ENCODE data around the gene LIMS2. TPM values are rescaled to one million over a fixed set of nuclear protein-coding genes. Genes with fewer than 3 reads are reported as not detected.
A peak's percentile ranks its signal among the peaks of the same experiment; 100 is the strongest.

The LIMS2 gene
- polyA plus RNA-seq, 4 donors = 9.4 to 21.8 (median 16.2) TPM

DNA sequence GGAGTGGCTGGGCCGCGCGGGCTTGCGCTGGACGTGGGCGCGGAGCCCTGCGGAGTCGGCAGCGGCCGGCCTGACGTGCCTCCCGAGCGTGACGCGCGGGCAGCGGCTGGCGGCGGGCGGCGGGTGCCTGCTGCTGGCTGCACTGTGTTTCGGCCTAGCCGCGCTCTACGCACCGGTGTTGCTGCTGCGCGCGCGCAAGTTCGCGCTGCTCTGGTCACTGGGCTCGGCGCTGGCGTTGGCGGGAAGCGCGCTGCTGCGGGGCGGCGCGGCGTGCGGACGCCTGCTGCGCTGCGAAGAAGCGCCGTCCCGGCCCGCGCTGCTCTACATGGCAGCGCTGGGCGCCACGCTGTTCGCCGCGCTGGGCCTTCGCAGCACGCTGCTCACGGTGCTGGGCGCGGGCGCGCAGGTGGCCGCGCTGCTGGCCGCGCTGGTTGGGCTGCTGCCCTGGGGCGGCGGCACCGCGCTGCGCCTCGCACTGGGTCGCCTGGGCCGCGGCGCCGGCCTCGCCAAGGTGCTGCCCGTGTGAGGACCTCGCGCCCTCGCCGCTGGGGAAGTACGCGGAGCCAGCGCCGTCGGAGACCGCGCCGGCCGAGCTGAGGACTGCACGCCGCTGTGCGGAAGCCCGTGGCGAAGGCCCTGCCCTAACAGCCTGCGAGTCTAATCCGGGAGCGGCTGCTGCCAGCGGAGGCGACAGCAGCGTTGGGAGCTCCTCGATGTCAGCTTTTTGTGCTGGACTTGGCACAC lies 26.5 kb upstream of the LIMS2 start:
- DNase-seq (ENCODE audit: low read depth in 4 of 4, low spot score in 3 of 4) = peak in 3 of 4 donors; percentile 48 to 64 (median 59)

DNA sequence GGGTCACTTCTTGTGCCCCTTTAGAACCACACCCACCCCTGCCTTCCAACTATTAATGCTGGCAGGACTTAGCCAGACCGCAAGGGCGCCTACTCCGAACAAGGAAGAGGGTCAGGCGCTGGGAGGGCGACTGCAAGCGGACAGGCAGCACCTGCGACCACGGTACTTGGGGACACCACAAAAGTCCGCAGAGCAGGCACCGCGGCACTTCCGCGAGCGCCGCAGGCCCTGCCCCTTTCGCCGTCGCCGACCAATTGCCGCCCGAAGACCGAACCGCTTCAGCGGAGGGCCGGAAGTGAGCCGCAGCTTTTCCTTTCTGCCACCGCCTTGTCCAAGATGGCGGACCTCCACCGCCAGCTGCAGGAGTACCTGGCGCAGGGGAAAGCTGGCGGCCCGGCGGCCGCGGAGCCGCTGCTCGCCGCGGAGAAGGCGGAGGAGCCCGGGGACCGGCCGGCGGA lies 25.9 kb upstream of the LIMS2 start, which contains the start of gene SFT2D3:
Gene SFT2D3 (plus strand): TSS at position 305 of the 458 bp plus-strand sequence. CDS start 32 bp downstream, at position 337.
- DNase-seq (ENCODE audit: low read depth in 4 of 4, low spot score in 3 of 4) = peak; percentile 78 to 82 (median 78)

DNA sequence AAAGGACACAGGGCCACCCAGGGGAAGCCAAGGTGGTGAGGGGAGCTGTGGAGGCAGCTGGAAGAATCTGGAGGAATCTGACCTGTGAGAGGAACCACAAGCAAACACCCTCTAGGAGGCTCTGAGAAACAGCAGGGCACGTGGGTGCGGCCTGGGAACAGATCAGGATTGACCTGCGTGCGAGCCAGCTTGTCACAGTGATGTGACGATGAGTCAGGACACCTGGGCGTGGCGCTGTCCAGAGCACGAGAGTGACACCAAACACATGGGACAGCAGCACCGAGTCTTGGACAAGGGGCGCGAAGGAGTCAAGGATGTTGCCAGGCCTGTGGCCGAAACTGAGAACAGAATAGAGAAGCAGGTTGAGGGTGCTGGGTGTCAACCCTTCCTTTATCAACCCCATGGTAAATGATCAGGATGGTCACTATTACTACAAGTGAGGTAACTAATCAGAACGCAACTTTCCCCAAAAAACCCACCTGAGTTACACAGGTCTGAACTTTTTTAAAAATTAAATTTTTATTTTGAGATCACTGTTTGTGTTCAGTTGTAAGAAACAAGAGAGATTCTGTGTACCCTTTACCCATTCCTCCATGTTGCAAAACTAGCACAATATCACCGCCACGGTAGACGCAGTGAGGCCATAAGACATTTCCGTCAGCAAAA lies 25.3 kb upstream of the LIMS2 start:
- no peak for DNase-seq (ENCODE audit: low read depth in 4 of 4, low spot score in 3 of 4)

DNA sequence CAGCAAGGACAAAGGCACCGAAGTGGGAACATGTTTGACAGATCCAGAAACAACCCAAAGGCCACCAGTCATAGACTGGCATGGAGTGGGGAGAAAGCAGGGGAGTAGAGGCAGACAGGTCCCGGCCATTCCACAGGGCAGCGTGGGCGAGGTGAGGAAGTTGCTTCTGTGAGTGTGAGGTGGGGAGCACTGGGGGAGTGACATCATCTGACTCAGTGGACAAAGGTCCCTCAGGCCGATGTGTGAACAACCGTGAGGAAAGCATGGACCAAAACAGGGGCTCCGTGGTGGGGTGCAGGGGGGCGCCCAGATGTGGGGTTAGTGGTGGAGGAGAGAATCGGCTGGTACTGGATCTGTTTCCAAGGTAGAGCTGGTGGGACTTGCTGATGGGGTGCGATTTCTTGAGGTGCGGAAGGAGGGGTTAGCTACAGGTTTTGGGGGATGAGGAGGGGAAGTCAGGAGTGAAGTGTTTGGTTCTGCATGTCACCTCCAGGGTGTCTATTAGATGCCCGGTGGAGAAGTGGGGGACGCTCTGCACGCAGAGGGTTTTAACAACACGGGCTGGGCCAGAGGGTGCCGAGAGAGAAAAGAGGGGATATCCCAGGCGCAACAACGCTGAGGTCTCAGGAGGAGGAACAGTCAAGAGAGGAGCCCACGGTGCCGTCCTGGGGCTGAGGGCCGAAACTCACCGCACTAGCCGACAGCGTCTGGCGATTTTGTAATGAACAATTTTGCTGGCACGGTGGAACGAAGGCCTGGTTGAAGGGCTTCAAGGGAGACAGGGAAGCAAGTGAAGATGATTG lies 23.4 kb upstream of the LIMS2 start:
- no peak for DNase-seq (ENCODE audit: low read depth in 4 of 4, low spot score in 3 of 4)

DNA sequence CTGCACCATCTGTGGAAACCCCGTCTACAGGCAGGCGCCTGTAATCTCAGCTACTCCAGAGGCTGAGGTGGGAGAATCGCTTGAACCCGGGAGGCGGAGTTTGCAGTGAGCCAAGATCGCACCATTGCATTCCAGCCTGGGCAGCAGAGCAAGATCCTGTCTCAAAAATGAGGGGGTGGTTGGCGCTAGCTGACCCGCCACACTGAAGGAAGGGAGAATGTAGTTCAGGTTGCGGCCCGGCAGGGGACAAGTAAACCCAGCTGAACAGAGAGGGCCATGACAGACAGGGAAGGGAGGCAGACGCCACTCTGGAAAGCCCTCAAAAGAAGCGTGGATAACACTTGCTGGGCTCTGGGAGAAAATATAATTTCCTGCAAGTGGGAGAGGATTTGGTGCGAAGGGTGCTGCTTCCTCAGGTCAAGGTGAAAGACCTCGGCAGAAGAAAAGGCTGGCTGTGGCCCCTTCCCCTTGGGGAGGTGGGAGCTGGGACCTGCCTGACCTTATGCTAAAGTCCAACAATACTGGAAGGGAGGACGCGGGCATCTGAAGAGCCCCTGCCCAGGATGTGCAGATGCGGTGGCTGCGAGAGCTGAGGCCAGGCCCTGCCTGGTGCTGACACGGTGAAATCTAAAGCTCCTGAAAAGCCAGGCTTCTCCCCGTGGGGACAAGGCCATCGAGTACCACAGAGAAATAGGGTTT lies 22.3 kb upstream of the LIMS2 start:
- no peak for DNase-seq (ENCODE audit: low read depth in 4 of 4, low spot score in 3 of 4)

DNA sequence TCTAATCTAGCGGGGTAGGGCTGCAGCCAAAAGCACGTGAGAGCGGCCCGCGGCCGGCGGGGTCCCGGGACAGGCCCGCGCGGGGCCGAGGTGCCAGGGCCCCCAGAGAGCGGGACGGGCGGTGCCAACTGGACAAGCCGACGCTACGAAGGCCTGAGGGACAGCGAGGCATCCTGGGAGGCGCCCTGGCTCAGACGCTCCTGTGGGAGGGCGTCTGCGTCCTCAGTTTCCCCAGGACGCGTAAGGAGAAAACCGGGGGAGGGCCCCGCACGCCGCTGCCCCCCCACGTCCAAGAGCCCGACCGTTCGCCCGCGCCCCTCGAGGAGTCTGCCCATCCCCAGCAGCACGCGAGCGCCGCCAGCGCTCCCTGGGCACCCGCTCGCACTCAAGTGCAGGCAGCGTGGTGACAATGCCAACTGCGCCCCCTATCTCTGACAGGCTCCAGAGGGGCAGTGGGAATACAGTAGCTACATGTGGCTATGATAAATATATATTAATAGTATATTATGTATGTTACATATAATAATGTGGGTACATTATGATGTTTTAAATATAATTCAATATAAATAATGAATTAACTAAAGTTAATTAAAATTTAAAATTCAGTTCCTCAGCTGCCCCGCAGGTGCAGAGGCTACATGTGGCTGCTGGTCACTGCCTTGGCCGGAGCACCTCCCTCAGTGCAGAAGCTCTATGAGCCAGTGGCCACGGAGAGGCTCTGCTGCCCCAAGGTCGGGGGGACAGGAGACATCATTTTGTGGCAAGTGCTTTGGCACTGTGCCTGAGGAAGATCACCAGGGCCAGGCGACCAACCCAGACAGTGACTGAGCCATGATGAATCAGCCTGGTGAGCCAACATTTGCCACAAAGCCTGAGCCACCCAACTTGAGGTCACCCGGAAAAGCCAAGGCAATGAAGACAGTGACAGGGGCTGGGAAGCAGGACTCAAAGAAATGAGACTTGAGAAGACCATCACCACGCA lies 20.5 kb upstream of the LIMS2 start:
- DNase-seq (ENCODE audit: low read depth in 4 of 4, low spot score in 3 of 4) = no peak

DNA sequence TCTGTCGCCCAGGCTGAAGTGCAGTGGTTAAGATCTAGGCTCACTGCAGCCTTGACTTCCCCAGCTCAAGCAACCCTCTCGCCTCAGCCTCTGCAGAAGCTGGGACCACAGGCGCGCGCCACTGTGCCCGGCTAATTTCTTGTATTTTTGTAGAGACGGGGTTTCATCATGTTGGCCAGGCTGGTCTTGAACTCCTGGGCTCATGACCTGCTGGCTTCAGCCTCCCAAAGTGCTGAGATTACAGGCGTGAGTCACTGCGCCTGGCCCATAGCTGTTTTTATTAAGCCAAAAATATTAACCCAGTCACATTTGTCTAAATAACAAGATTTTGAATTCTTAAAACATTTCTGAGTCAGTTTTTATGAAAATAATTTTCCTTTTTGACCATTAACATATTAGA lies 19.7 kb upstream of the LIMS2 start:
- DNase-seq (ENCODE audit: low read depth in 4 of 4, low spot score in 3 of 4) = no peak

DNA sequence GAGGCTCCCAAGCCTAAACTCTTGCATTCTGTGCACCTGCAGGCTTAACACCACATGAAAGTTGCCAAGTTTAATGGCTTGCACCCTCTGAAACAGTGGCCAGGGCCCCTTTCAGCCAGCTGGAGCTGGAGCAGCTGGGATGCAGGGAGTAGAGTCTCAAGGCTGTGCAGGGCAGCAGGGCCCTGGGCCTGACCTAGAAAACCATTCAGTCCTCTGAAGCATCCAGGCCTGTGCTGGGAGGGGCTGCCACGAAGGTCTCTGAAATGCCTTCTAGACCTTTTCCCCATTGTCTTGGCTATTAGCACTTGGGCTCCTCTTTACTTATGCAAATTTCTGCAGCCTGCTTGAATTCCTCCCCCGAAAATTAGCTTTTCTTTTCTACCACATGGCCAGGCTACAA lies 15.4 kb upstream of the LIMS2 start:
- no peak for DNase-seq (ENCODE audit: low read depth in 4 of 4, low spot score in 3 of 4)

DNA sequence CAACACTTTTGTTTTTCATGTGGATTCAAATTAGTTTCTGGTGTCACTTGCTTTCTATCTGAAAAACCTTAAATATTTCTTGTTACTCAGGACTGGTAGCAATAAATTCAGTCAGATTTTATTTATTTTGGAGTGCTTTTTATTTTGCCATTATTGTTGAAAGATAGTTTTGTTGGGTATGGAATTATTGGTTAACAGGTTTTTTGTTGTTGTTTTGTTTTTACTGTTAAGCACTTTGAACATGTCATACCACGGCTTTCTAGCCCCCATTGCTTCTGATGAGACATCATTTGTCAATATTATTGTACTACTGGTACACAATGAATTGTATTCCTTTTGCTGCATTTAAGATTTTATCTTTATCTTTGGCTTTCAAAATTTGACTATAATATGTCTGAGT lies 13.1 kb upstream of the LIMS2 start:
- DNase-seq (ENCODE audit: low read depth in 4 of 4, low spot score in 3 of 4) = no peak

DNA sequence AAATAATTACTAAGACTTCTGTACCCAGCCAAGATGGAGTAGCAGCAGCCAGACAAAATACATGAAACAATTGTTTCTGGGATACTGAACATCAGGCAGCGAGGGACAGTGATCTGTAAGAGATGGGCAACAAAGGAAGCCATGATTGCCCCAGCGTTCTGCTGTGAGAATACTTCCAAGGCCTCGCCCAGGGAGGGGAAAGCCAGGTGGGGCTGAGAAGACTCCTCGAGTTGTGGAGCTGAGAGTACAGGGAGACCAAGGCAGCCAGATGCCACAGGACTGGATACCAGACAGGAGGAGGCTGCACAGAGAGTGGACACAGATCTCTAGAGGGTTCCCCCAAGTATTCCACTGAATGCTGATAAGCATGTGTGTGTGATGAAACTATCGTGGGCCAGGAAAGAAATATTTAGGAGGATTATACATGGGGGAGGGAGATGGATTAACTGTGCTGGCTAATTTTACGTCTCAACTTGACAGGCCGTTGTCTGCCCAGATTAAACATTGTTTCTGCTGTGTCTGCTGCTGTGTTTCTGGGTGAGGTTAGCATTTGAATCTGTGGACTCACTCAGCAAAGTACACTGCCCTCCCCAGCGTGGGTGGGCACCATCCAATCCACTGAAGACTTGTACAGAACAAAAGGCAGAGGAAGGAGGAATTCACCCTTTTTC lies 10.2 kb upstream of the LIMS2 start:
- no peak for DNase-seq (ENCODE audit: low read depth in 4 of 4, low spot score in 3 of 4)

DNA sequence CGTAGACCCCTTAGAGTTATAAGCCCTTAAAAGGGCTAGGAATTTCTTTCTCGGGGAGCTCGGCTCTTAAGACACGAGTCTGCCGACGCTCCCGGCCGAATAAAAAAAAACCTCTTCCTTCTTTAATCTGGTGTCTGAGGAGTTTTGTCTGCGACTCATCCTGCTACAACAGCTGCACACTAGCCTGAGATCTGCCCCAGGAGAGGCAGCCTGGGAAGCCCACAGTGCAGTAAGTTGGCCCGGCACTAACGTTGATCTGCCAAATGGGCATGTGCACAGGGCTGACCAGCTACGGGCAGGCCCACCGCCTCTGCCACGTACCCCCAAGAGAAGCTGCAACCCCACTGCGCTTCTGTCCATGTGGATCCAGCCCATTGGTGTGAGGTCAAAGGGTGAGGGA lies 8.4 kb upstream of the LIMS2 start:
- DNase-seq (ENCODE audit: low read depth in 4 of 4, low spot score in 3 of 4) = no peak

DNA sequence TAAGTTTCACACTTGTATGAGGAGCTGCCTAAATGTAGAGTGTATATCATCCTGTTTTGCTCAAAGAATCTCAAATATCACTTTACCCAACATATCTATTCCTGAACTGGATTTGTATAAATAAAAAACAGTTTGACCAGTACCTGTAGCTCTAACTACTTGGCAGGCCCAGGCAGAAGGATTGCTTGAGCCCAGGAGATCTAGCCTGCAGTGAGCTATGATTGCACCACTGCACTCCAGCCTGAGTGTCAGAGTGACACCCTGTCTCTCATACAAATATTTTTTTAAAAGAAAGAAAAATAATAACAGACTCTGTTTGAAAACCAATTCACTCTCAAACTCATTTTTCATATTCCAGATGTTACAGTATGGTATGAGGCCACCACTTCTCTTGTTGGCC lies 7.7 kb upstream of the LIMS2 start:
- DNase-seq (ENCODE audit: low read depth in 4 of 4, low spot score in 3 of 4) = no peak

DNA sequence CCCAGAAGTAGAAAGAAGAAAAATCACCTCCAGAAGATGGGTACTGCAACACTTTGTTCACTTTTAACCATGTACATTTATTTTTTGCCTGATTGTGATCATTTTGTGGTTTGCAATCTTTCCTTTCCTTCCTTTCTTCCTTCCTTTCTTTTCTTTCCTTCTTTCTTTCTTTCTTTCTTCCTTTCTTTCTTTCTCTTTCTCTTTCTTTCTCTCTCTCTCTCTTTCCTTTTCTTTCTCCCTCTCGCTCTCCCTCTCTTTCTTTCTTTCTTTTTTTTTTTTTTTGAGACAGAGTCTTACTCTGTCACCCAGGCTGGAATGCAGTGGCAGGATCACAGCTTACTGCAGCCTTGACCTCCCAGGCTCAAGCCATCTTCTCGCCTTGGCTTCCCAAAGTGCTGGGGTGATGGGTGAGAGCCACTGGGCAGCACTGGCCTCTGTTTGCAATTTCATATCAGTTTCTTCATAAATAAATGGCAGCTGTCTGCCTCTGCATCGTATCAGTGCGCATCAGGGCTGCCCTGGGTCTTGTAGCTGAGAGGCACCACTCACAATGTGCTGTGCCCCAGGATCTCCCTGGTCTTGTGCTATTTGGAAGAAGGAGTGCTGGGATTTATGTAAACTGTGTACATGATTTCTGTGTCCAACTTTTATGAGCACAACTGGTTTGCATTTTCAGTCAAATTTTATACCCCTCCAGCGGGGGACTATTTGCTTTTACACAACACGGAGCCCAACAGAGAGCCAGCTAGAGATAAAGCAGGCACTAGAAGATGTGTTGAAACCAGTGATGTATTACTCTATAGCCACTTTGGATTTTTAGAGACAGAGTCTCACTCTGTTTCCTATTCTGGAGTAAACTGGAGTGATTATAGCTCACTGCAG lies 6.9 kb upstream of the LIMS2 start:
- no peak for DNase-seq (ENCODE audit: low read depth in 4 of 4, low spot score in 3 of 4)

DNA sequence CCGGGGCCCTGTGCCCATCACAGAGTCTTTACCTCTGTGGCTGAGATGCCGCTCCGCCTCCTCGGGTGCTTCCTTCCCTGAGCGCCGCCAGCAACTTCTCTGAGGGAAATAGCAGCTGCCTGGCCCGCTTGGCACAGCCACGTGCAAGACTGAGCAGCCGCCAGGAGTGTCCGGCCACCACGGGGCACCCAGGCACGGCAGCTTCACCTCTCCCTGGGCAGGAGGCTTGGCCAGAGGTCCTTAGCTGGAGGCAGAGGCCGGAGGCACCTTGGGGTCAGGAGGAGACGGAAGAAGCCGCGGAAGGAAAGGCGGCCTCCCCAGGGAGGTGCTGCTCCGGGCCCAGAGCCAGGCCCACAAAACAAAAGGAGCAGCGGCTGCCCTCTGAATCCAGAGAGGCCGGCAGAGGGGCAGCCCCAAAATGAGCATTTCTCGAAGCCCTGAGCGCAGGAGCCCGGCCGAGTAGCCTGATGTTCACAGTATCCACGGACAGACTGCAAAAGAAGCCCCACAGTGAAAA lies 6.0 kb upstream of the LIMS2 start:
- DNase-seq (ENCODE audit: low read depth in 4 of 4, low spot score in 3 of 4) = no peak

DNA sequence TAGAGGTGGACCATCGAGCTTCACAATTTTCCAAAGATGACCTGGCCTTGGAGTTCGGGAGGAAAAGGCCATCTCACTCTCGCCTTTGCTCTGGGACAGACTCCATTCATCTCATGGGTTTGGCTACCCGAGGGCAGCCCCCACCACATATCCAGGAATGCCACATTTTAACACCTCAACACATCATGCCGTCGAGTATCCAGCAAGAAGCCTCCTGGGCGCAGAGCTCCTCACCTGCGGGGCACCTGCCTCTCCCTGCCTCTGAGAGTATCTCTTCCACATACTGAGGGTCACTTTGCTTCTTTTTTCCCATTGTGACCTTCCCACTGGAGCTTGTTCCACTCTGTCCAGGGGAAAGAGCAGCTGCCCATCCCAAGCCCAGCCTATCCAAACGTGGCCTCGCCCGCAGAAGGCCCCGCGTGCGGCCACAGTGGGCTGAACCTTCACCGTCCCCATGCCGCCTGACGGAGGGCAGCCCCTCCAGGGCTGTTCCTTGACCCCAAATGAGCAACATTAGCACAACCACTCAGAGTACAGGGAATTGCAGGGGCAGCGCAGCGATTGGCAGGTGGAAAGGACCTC lies 5.5 kb upstream of the LIMS2 start:
- no peak for DNase-seq (ENCODE audit: low read depth in 4 of 4, low spot score in 3 of 4)

DNA sequence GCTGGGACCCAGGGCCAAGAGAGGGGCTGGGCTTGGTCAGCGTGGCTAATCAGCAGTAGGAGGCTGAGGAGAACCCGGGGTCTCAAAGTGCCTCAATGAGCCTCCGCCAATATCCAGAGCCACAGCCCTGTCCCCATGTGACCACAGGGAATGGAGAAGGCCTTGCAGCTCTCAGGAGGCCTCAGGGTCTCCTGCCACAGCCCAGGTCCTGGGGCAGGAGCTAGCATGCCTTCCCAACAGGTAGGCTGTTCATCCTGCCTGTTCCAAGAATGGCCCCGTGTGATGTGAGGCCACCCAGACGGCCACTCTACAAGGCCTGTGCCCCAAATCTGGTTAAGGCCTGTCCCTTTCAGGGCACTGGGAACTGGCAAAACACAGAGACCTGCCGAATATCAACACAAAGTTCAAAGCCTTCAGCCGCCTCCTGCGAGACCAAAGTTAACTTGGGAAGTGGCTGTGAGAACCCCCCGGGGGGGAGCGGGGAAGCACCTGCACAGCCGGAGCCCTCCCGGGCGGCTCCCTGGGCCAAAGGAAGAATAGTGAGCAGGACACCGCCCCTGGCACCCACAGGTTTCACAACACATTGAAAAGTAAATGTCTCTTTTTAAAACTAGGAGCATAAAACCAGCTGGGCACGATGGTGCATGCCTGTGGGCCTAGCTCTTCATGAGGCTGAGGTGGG lies 4.5 kb upstream of the LIMS2 start:
- DNase-seq (ENCODE audit: low read depth in 4 of 4, low spot score in 3 of 4) = no peak

DNA sequence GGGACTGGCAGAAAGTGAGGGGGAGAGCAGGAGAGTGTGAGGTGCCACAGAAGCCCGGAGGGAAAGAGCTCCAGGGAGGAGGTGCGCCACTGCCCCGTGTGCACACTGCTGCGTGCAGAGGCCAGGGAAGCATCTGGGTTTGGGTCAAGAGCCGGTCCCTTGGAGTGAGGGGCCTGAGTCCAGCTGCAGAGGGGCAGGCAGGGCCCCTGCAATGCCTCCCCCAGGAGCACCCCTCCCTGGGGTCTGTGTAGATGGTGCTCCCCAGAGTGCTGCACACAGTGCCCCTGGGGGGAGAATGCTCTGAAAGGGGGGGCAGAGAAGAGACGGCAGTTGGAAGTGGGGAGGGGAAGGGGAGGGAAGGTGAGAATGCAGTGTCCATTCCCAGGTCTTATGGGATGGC lies 3.7 kb upstream of the LIMS2 start:
- no peak for DNase-seq (ENCODE audit: low read depth in 4 of 4, low spot score in 3 of 4)

Data from left renal pelvis (tissue), 4 donors.